Embryonic facial prominence (tissue), 1 donor: ENCODE results near the gene HBS1L.
"Not testable (repeated sequence)": the region's sequence is repeated elsewhere in the genome, so short reads cannot be mapped to it uniquely, and the experiment has no call there.

Experiments used
- DNase-seq: peaks from one replicate; pipeline ENCODE4 v3.0.0-alpha.2; 2016; ENCODE audit errors: extremely low spot score

HBS1L gene

DNA sequence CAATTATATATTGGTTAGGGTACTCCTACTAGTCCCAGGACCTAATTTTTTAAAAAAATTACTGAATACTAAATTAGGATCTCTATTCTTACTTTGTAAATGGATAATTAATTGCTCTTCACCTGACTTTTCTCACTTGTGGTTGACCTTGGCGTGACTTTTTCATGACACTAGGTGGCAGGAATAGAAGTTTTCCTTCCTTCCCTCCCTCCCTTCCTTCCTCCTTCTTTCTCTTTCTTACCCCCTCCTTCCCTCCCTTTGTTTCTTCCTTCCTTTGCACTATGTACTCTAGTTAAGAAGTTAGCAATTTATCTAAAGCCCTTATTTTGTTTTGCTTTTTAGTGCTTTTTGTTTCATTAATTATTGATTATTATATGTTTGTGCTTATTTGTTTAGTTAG is 20.4 kb upstream of the HBS1L start:
- DNase-seq, result no peak

DNA sequence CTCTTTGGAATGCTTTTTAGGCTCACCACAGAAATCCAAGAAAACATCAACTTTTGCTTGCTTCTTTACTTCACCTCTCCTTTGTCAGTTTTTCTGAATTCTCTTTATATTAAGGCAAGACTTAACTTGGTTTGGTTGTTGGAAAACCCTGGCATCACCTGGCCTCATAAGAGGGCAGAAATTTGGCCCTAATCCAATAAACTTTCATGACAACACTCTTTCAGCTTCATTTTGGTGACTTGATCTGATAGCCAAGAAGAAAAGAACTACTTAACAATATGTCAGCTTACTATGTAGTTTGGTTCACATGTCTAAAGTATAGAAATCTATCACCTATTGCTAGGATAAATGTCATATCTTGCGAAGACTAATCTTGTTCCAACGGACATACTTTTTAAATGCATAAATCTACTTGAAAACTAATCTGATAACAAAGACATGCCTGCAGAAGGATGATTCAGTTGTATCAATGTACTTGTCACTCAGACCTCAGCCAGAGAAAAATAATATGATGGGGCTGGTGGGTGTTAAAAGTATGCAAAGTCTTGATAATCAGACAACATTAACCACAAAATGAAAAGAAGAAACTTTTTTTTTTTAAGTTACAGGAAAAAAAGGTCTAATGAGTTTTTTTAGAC is 19.3 kb upstream of the HBS1L start:
- no peak for DNase-seq

GRCh38 chr6:135073217-135073616 is 18.6 kb upstream of the HBS1L start:
- no peak for DNase-seq

DNA sequence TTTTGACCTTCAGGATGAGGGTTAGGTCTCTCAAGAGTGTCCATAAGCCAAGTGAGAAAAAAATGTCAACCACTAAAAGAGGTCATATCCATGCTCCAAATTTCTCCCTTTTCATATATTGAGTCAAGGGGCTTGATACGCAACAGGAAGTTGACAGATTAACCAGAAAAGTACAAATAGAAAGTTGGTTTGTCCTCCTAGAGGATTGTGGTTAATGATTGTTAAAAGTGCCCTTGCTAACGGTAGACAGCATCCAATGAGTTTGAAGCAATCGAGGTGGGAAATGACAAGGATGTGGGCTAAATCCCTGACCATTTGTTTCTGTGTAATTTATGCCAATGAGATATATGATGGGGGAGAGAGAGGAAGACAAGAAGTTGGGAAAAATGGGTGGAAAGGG is 18.1 kb upstream of the HBS1L start:
- DNase-seq, result no peak

DNA sequence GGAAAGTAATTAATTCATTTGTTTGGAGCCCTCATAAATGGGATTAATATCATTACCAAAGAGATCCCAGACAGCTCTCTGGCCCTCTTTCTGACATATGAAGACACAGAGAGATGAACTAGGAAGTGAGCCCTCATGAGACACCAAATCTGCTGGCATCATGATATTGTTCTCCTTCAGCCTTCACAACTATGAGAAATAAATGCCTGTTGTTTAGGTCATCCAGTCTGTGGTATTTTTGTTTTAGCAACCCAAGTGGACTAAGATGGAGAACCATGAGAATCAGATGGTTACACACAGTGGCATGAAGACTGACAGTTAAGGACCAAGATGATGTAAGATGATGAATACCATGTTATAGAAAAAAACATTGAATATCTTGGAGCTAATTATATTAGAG is 16.9 kb upstream of the HBS1L start:
- no peak for DNase-seq

GRCh38 chr6:135067911-135068310 is 13.3 kb upstream of the HBS1L start:
- DNase-seq, result no peak

GRCh38 chr6:135066806-135067205 is 12.2 kb upstream of the HBS1L start:
- no peak for DNase-seq

- DNase-seq, result no peak
Measured at GRCh38 chr6:135066397-135066796, 11.8 kb upstream of the HBS1L start.

GRCh38 chr6:135064586-135064985 is 10.0 kb upstream of the HBS1L start:
- no peak for DNase-seq

- no peak for DNase-seq
Measured at GRCh38 chr6:135063926-135064325, 9.3 kb upstream of the HBS1L start.

- DNase-seq, result no peak
Measured at GRCh38 chr6:135062735-135063134, 8.1 kb upstream of the HBS1L start.

DNA sequence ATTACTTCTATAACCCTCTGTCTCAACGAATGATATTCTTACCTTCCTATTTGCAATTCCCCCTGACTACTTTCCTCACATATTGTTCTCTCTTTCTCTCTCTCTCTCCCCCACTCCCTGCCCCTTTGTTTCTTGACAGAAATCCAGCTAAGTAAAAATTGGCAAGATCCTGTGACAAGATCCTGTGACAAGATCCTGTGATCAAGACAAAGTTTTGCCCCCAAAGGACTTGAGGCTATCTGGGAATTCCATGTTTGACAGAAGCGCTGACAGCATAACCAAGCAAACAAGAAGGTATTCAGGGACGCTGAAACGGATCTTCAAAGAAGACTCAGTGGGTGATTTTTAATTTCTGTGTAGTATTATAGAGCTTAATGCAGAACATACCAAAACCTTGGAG is 5.5 kb upstream of the HBS1L start:
- DNase-seq, result no peak

- not testable (repeated sequence) for DNase-seq
Measured at GRCh38 chr6:135058299-135058698, 3.7 kb upstream of the HBS1L start.

DNA sequence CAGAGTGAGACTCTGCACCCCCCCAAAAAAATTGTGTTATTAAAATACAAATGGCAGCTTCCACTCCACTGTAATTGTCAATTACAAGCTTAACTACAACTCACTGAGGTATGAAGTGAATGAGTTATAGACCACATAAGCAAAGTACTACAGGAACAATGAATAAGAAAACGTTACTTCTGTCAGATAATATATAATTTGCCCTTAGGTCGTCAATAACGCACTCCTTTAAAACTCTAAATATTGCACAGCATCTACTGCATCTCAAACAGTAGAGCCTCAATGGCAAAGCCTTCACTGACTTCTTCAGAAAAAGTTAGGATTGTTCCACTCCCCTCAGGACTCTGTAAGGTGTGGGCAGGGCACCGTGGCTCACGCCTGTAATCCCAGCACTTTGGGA is 2.0 kb upstream of the HBS1L start:
- no peak for DNase-seq

GRCh38 chr6:135054226-135054568 is 425 bp downstream of the HBS1L start:
- DNase-seq, result no peak

DNA sequence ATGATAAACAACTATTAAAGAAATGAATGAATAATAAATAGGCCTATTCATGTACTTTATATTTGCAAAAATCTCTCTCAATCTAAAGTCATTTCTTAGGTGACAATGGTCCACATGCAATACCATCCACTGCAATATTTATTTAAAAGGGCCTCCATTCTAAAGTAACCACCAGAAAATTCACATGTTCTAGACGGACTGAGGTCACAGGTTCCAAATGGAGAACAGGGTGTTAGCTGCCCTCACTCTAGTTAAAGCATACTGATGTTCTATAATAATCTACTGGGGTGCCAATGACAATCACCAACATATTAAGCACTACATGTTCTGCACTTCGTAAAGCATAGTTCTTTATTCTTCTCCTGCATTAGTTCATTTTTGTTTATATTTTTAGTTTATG is 1.2 kb downstream of the HBS1L start:
- no peak for DNase-seq

GRCh38 chr6:135052939-135053338 is 1.7 kb downstream of the HBS1L start:
- DNase-seq, result no peak

GRCh38 chr6:135048915-135049314 is 5.7 kb downstream of the HBS1L start:
- no peak for DNase-seq

GRCh38 chr6:135047336-135047735 is 7.3 kb downstream of the HBS1L start:
- DNase-seq, result no peak

- DNase-seq, result no peak
Measured at GRCh38 chr6:135046912-135047311, 7.7 kb downstream of the HBS1L start.

- DNase-seq, result no peak
Measured at GRCh38 chr6:135044639-135045038, 10.0 kb downstream of the HBS1L start.

DNA sequence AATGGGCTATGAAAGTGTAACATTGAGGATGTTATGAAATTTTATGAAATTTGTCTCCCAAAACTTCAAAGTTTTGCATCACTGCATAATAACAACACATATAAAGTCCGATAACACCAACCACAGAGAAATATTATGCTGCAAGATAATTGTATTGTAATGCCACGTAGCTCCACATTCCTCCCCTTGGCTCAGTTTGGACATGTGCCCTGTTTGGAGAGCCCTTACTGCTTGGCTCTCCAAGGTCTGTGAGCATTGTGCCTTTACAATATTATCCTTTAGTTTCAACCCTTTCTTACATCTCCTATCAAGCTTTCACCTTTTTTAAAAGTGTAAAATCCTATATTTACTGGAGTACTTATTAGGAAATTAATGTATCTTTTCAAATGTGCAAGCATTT is 10.8 kb downstream of the HBS1L start:
- DNase-seq, result no peak

DNA sequence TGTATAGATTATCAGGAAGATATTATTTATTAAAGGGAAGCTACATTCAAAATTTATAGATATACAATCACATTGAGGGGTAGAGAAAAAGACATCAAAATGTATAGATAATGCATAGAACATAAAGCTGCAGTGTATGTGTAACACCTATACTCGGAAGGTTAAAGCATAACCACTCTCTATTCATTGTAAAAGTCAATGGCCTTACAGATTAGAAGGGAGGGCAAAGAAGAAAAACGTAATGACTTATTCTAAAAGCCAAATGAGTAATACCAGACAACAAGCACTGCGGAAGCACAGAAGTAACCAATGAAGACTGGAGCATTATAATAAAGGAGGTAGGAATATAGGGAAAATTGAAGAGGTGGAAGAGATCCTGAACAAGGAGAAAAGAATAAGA is 11.3 kb downstream of the HBS1L start:
- DNase-seq, result no peak

DNA sequence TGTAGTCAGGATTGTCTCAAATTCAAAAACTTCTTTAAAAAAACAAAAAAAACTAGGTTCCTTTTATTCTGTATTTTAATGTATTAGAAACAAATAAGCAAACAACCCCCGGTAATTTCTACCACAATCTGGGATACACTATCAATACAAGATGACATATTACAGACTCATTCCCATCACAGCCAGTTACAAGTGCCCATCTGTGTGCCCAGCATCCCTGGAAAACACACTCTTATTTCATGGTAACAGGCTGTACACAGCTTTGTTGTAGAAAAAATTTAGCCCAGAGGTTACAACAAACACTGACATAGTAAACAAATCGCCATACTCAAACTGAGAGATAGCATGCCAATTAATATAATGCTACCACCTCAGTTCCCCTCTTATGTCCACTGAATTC is 16.3 kb downstream of the HBS1L start:
- no peak for DNase-seq

GRCh38 chr6:135037541-135037940 is 17.1 kb downstream of the HBS1L start:
- DNase-seq, result no peak
